Activated gamma-delta T cell treated with Interleukin-2 at 50 U/mL for 16 hours (primary cell): ENCODE data around the gene PDE6G.
"Not testable (repeated sequence)": the region's sequence is repeated elsewhere in the genome, so short reads cannot be mapped to it uniquely, and the experiment has no call there.

ENCODE experiments used
- DNase-seq: peaks from one replicate; pipeline ENCODE4 v3.0.0-alpha.2; 2020

Gene PDE6G

DNA sequence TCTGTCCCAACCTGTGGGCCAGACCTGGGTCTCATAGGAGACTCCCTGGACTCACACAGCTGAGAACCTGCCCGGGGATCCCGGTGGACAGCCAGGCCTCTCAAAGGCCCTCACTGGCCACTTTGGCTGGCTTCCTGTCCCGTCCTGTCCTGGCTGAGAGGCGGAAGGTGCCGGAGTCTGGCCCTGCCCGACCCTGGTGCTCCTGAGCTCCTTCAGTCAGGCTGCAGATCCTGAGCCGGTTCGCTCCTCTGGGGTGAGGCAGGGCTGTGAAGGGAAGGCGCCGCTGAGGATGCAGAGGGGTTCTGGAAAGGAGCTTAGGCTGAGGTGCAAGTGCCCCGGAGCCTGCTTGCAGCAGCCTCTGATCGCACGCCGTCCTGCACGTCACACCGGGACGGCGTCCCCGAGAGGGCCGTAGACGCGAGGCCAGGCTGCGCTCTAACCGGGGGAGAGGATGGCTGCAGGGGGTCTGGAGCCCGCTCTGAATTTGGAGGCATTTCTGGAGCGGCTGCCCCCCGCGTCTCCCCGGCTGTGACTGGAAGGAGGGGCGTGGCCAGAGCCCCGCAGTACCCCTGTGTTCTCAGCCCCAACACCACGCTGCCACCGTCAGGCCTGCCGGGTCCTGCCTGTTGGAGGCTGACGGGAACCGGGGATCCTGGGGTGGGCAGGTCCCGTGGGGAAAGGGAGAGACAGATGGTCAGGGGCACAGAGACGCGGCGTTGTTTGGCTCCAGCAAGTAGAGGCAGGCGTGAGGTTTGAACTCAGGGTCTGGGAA, 31.6 kb upstream of the PDE6G start:
- no peak for DNase-seq

GRCh38 chr17:81686614-81687013, 30.3 kb upstream of the PDE6G start:
- no peak for DNase-seq

DNA sequence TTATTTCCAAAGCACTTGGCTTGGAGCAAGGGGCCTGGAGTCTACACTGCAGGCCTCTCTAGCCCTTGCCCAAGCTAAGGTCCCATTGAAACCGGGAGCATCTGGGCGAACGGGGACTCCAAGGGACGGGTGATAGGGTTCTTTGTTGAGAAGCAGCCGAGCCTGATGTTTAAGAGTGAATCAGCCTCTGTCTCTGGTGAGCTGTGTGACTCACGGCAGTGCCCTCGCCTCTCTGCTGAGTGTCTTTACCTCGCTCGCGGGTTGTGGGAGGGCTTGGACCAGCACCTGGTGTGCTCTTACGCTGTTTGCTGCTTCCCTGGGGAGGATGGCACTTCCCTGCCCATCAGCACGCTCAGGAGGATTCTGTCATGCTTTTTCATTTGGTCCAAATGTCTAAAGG, 28.8 kb upstream of the PDE6G start:
- no peak for DNase-seq

- no peak for DNase-seq
These were observed 28.1 kb upstream of the PDE6G start for GRCh38 chr17:81684442-81684911.

GRCh38 chr17:81683584-81684441, 27.5 kb upstream of the PDE6G start, which contains the start of the genes ARL16 and HGS:
Gene ARL16 (minus strand): TSS chr17:81683797. CDS start chr17:81683753, 44 bp downstream.
Gene HGS (plus strand): TSS chr17:81684011. CDS start chr17:81684067, 56 bp downstream.
- peak; percentile 97 for DNase-seq

DNA sequence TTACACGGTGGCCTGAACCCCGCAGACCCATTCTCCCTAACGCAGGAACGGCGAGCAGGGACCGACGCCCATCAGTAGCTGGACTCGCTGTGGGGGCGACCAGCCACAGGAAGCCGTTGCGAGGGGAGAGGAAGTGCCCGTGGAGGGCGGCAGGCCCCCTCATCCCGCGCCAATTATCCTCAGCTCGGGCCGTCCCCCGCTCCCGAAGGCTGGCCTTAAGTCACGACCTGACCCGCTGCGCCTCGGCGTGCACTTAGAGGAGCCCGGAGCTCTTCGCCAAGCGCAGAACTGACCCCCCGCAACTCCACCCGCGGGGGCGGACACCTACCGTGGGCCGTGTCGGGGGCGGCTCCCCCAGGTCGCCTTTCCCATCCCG, 26.9 kb upstream of the PDE6G start:
- no peak for DNase-seq

GRCh38 chr17:81682565-81683207, 26.3 kb upstream of the PDE6G start:
- DNase-seq = no peak

GRCh38 chr17:81681672-81682071, 25.3 kb upstream of the PDE6G start:
- DNase-seq = no peak

DNA sequence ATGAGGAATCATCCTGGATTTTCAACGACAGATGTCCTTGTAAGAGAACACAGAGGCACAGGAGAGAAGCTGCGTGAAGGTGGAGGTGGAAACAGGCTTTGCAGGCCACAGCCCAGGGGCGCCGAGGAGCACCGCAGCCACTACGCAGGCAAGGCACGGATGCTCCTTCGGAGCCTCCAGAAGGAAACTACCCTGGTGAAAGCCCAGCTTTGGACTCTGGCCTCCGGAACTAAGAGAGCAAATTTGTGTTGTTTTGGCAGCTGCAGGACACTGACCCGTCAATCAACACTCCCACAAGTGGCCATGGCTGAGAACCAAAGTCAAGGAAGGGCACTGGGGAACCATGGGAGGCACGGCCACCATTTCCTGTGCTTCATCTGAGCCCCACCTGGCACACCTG, 23.8 kb upstream of the PDE6G start:
- no peak for DNase-seq

DNA sequence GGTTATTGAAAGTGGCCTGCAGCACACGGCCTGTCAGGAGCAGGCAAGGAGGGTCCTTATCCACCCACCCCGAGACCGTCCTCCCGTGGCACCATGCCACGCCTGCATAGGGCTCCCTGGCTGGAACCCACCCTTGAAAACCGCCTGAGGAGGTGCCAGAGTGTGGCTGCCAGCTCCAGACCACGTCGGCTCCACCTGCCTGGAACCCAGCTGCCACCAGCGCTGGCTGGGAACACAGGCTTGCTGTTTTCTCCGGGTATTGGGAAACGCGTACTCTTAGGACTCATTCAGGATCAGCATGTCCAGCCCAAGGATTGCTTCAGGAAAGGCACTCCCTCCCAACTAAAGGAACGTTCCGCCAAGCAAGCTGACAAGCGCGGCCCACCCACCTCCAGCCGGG, 20.6 kb upstream of the PDE6G start:
- no peak for DNase-seq

DNA sequence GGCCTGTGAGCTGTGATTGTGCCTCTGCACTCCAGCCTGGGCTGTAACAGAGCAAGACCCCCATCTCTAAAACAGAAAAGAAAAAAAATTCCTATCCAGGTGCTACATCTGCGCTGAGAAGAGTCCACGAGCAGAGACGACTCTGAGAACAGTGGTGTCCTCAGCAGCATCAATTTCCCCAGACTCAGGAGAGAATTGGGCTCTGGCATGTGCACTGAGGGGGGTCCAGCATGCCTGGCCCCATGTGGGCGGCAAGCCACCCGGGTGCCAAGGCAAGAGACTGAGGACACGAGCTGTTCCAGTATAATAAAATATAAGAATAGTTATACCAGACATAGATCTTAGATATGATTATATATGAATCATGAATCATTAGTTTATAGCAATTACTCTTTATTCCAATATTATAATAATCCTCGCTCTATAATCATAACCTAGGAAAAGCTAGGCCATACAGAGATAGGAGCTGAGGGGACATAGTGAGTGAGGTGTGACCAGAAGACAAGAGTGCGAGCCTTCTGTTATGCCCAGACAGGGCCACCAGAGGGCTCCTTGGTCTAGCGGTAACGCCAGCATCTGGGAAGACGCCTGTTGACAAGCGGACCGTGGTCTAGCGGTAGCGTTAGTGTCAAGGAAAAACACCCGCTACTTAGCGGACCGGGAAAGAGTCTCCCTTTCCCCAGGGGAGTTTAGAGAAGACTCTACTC, 19.3 kb upstream of the PDE6G start:
- DNase-seq = not testable (repeated sequence)

- no peak for DNase-seq
These were observed 17.4 kb upstream of the PDE6G start for GRCh38 chr17:81673561-81674258.

DNA sequence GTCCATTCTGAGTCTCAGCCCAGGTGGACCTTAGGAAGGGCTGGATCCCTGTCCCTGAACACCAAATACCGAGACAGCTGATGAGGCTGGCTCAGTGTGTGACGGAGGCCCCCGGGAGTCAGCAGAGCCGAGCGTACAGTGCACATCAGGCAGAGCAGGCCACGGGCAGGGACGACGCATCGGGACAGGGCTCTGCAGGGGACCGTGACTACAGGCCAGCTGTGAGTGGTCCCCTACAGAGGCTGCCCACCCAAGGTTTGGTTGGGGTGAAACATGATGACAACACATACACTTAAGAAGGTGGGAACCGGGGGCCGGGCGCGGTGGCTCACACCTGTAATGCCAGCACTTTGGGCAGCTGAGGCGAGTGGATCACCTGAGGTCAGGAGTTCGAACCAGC, 16.6 kb upstream of the PDE6G start:
- no peak for DNase-seq

- no peak for DNase-seq
These were observed 16.2 kb upstream of the PDE6G start for GRCh38 chr17:81672504-81672903.

- DNase-seq = no peak
These were observed 11.4 kb upstream of the PDE6G start for GRCh38 chr17:81667754-81668153.

DNA sequence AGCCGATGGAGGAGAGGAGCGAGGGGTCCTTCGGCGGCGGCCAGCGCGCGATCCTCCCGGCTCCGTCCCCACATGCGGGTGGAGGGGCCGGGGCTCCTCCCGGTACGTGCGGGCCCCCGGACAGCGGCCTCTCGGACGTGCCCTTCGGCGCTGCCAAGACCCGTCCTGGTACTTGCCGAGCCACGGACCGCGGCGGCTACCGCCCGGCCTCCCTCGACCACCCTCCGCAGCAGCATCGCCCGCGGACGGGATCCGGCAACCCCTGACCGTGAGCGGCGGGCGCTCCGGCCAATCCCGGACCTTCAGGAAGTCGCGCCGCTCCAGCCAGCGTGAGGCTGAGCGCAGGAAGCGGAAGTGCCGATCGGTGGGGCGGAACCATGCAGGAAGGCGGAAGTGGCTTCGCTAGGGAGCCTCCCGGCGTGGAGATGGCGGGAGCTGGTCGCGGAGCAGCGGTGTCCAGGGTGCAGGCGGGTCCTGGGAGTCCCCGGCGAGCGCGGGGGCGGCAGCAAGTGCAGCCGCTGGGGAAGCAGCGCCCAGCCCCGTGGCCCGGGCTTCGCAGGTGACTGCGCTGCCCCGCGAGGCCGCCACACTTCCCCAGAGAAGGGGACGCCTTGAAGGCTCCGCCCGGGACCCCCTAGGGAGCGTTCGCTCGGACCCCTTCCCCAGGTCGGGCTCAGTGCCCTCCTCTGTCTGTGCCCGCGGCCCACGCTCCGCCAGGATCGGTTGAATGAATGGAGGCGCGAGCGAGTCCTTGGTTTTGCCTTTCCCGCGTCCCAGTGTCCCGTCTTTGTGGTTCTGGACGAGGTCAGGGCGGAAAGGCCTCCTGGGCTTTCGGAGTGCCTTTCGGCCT, 10.2 kb upstream of the PDE6G start, which contains the start of the genes CCDC137 and OXLD1:
Gene CCDC137 (plus strand): TSS at position 396 of the 850 bp plus-strand sequence. CDS start 30 bp downstream, at position 426.
Gene OXLD1 (minus strand): TSS at position 264 of the 850 bp plus-strand sequence. CDS start 28 bp downstream, at position 236.
- DNase-seq = peak; percentile 92

DNA sequence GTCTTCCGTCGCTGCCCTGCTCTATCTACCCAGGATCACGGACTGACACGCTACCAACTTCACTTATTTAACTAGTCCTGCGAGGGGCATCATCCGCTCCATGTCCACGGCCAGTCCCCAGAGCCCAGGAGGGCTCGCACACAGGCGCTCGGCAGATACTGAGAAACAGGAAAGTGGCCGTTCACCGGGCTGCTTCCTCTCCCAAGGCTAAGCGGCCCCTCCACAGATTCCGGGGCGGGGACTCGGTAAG, 9.7 kb upstream of the PDE6G start:
- no peak for DNase-seq

- DNase-seq = peak; percentile 16
These were observed 9.1 kb upstream of the PDE6G start for GRCh38 chr17:81665205-81666091.

DNA sequence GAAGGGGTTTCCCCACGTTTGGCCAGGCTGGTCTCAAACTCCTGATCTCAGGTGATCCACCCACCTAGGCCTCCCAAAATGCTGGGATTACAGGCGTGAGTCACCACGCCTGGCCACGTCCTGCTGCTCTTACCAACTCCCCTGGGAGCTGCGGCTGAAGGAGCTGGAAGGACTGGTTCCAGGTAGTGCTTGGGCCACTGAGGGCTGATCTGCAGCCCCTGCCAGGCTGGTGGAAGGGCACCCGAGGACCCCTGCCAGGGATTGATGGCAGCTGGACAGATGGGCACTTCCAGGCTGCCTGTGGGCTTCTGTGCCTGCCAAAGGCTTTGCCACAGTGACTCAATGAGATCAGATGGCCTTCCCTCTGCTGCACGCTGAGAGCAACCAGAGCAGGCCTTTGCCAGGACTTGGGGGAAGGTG, 7.7 kb upstream of the PDE6G start:
- DNase-seq = no peak

- no peak for DNase-seq
These were observed 5.7 kb upstream of the PDE6G start for GRCh38 chr17:81662002-81662401.
